Coronary artery (tissue), 2 donors: Measurements from ENCODE around the gene OR2AG2.

ENCODE experiments used
- DNase-seq: peaks from one replicate; pipeline ENCODE4 v3.0.0-alpha.2; 2017; ENCODE audit warnings: low spot score
- H3K27ac ChIP-seq, 2 donors: fragments of 200-600 bp; sonication (generic); one replicate each; pipeline ENCODE4 v1.5.1; 2016 to 2019
- H3K4me3 ChIP-seq: fragments of 200-600 bp; sonication (generic); 2 replicates; pipeline ENCODE4 v1.5.1; 2016; ENCODE audit warnings: mild to moderate bottlenecking, moderate library complexity
- CTCF ChIP-seq: fragments of 200-600 bp; sonication (generic); IDR thresholded peaks from one replicate; pipeline ENCODE4 v1.5.1; 2019; ENCODE audit warnings: antibody characterized with exemption

Gene OR2AG2

GRCh38 chr11:6794639-6795038 is 22.9 kb upstream of the OR2AG2 start:
- no peak overlapping the region for H3K4me3 ChIP-seq
- no peak overlapping the region for H3K27ac ChIP-seq
- DNase-seq: no peak
- no peak for TF ChIP-seq CTCF

- DNase-seq: no peak
- TF ChIP-seq CTCF: no peak
- Histone ChIP-seq H3K4me3 (no peak overlapping the region), H3K27ac (no peak overlapping the region)
Measured at GRCh38 chr11:6790546-6790945, 18.8 kb upstream of the OR2AG2 start.

GRCh38 chr11:6782720-6783119 is 10.9 kb upstream of the OR2AG2 start, which contains the start of gene OR2AG1:
Gene OR2AG1, plus strand, starts transcription at chr11:6783020. Its CDS starts 2,018 bp downstream, at chr11:6785038.
- no peak for DNase-seq
- no peak for TF ChIP-seq CTCF
- H3K27ac ChIP-seq: no peak within 1 kb of the TSS
- H3K4me3 ChIP-seq: no peak within 1 kb of the TSS

- H3K27ac ChIP-seq: no peak overlapping the region
- TF ChIP-seq CTCF: no peak
- DNase-seq: no peak
- no peak overlapping the region for H3K4me3 ChIP-seq
Measured at GRCh38 chr11:6780829-6781228, 9.1 kb upstream of the OR2AG2 start.

- H3K4me3 ChIP-seq: no peak overlapping the region
- DNase-seq: no peak
- no peak for TF ChIP-seq CTCF
- H3K27ac ChIP-seq: no peak overlapping the region
Measured at GRCh38 chr11:6778518-6778917, 6.7 kb upstream of the OR2AG2 start.

- DNase-seq: no peak
- Histone ChIP-seq H3K4me3 (no peak overlapping the region), H3K27ac (no peak overlapping the region)
- TF ChIP-seq CTCF: no peak
Measured at GRCh38 chr11:6757373-6757967, 14.3 kb downstream of the OR2AG2 start.

GRCh38 chr11:6755953-6756347 is 15.8 kb downstream of the OR2AG2 start:
- H3K4me3 ChIP-seq: no peak overlapping the region

More at GRCh38 chr11:6755953-6756347, 15.8 kb downstream of the OR2AG2 start:
- no peak overlapping the region for H3K27ac ChIP-seq
- TF ChIP-seq CTCF: no peak
- DNase-seq: no peak
